Measurements from ENCODE around the gene SH3RF3. TPM values are rescaled to one million over a fixed set of nuclear protein-coding genes. Genes with fewer than 3 reads are reported as not detected.
A peak's percentile ranks its signal among the peaks of the same experiment; 100 is the strongest.

The SH3RF3 gene
- total and polyA plus RNA-seq, 8 donors: 7.0 to 11.1 (median 8.3) TPM

DNA sequence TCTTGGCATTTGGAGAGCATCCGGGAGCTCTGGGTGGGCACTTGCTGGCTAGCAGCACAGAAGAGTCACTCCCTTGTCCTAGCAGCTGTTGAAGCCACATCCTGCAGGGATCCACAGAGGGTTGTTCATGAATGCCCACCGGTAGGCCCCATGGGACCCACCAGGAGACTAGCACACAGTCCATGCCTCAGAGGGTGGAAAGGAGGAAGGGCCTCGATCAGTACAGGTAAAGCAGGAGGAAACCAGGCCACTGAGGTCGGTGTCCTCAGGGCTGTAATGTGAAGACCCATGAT is 279.0 kb downstream of the SH3RF3 start:
- TF ChIP-seq, protein P1, sequence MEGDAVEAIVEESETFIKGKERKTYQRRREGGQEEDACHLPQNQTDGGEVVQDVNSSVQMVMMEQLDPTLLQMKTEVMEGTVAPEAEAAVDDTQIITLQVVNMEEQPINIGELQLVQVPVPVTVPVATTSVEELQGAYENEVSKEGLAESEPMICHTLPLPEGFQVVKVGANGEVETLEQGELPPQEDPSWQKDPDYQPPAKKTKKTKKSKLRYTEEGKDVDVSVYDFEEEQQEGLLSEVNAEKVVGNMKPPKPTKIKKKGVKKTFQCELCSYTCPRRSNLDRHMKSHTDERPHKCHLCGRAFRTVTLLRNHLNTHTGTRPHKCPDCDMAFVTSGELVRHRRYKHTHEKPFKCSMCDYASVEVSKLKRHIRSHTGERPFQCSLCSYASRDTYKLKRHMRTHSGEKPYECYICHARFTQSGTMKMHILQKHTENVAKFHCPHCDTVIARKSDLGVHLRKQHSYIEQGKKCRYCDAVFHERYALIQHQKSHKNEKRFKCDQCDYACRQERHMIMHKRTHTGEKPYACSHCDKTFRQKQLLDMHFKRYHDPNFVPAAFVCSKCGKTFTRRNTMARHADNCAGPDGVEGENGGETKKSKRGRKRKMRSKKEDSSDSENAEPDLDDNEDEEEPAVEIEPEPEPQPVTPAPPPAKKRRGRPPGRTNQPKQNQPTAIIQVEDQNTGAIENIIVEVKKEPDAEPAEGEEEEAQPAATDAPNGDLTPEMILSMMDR (IDR thresholded peaks at IDR 0.05): no peak
- no peak for ATAC-seq
- intact Hi-C loops (cut with DNase I): no loop called here
- H3K9me3 ChIP-seq: no peaks in the 10 kb centered on the region
- no peak overlapping the region for H3K4me3 ChIP-seq
- no peaks in the 10 kb centered on the region for H3K36me3 ChIP-seq
- no peak overlapping the region for H3K27ac ChIP-seq
- DNase-seq: no peak
- no peaks in the 10 kb centered on the region for H3K4me1 ChIP-seq
- H3K27me3 ChIP-seq: no peaks in the 10 kb centered on the region

DNA sequence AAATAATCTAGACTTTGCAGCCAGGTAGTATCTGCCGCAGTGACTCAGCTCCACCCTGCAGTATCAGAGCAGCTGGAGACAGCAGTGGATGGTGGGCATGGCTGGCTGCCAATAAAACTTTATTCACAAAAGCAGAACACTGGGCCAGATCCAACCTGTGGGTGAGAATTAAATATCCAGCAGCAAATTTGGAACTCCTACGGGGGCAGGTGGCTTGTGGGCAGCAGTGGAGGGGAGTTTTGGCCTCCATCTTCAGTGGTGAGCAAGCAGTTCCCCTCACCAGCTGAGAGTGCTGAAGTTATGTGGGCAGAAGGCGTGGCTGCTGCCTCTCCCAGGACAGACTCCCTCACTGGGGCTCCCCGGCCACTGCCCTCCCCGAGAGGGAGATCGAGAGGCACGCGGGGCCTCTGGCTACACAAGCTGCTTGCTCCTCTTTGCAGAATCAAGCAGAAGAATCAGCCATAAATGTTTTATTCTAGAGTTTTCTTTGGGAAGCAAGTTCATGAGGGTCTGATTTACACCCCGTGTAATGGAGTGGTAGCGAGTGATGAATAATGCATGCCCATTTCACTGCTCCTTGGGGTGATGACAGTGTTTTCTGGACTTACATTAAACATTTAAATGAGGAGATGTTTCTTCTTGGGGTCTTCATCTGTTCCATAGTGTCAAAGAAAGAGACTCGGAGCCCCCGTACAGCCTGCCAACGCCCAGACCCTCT is 280.5 kb downstream of the SH3RF3 start:
- intact Hi-C loops (cut with DNase I): no loop called here
- H3K4me3 ChIP-seq: no peak overlapping the region
- no peaks in the 10 kb centered on the region for H3K4me1 ChIP-seq
- no peak overlapping the region for H3K27ac ChIP-seq
- H3K36me3 ChIP-seq: no peaks in the 10 kb centered on the region
- DNase-seq: peak in 1 of 4 donors; percentile 73
- ATAC-seq: no peak
- H3K27me3 ChIP-seq: no peaks in the 10 kb centered on the region
- TF ChIP-seq, protein P1 (IDR thresholded peaks at IDR 0.05): no peak
- H3K9me3 ChIP-seq: no peaks in the 10 kb centered on the region

DNA sequence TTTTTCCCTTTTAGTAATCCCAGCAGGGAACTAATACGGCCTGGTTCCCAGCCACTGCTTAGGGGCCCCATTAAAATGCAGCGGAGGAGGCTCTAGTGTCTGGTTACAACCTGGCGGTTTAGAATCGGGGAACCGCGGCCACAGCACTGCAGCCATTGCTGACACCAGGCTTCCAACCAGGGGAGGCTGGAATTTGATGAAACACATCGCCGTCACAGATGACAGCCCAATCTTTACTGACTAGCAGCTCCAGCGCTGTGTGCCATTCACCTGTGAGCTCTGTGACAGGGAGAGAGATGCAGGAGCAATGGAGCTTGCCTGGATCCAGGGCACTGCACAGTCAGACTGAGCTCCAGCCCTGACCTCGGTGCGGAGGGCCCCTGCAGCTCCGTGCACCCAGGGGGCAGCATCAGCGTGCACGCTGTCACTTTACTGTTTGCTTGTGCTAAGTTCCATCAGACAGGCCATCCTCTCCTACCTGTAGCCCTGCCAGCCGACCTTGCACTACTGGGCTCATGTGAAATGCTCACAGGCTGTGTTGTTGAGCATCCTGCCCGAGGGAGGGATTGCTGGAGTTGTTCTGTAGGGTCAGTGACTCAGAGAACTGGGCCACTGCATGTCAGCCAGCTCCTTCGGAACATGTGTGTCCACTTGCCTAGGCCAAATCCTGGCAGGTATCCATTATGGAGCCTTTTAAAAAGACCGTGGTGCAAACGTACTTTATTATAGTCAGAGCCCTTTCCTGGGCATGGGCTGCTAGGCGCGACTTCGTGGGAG is 281.2 kb downstream of the SH3RF3 start:
- intact Hi-C loops (cut with DNase I): no loop called here
- TF ChIP-seq, protein P1 (IDR thresholded peaks at IDR 0.05): no peak
- no peaks in the 10 kb centered on the region for H3K27me3 ChIP-seq
- no peaks in the 10 kb centered on the region for H3K9me3 ChIP-seq
- DNase-seq (no peak), ATAC-seq (no peak)
- H3K4me1 ChIP-seq: no peaks in the 10 kb centered on the region
- no peaks in the 10 kb centered on the region for H3K36me3 ChIP-seq
- H3K27ac ChIP-seq: no peak overlapping the region
- H3K4me3 ChIP-seq: no peak overlapping the region

DNA sequence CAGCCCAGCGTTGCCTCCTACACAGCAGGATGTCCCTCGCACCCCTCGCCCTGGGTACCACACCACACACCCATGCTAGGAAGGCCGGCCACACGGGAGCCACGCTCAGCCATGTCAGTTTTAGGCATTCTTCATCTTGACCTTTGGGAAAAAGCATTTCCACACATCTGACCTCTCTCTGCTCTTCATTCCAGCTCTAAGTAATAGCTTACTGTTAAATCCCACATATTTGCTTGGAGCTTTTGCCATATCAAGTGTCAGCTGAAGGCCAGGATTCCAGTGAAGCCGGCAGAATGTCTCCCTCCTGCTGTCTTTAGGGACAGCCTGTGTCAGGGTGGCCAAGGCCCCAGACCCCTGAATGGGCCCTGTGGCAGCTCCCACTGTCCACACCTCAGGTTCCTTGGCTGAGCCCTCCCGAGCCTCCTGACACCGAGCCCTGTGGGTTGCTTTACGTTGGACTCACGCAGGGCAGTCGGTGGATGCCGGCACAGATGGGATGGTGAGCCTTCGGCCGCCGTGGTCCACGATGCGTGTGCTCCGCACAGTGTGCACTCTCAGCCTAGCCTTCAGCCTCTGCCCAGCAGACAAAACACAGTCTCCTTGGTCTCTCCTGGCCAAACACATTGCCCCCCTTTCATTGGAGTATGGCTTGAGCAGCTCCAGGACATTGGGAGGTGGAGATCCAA is 282.8 kb downstream of the SH3RF3 start:
- Histone ChIP-seq H3K9me3 (no peaks in the 10 kb centered on the region), H3K27me3 (no peaks in the 10 kb centered on the region), H3K4me3 (no peak overlapping the region), H3K27ac (no peak overlapping the region), H3K4me1 (no peaks in the 10 kb centered on the region), H3K36me3 (no peaks in the 10 kb centered on the region)
- DNase-seq: no peak
- ATAC-seq: no peak
- intact Hi-C loops (cut with DNase I): no loop called here
- TF ChIP-seq, protein P1 (IDR thresholded peaks at IDR 0.05): no peak

GRCh38 chr2:109415581-109416013 is 286.6 kb downstream of the SH3RF3 start:
- Histone ChIP-seq H3K36me3 (no peaks in the 10 kb centered on the region), H3K27ac (no peak overlapping the region), H3K4me3 (no peak overlapping the region), H3K9me3 (no peaks in the 10 kb centered on the region), H3K27me3 (no peaks in the 10 kb centered on the region), H3K4me1 (peaks cover 5 to 7% of the 10 kb centered on the region in 2 donors)
- TF ChIP-seq, protein P1 (IDR thresholded peaks at IDR 0.05): no peak
- DNase-seq (no peak), ATAC-seq (no peak)
- intact Hi-C loops (cut with DNase I): no loop called here
